ENCODE results near the gene CAPZA1.

Gene CAPZA1

GRCh38 chr1:112719706-112720105, 100.1 kb downstream of the CAPZA1 start:
- TF ChIP-seq CTCF (IDR thresholded peaks at IDR 0.05; ENCODE audit: unreplicated experiment in 3 of 3), result no peak
- no peaks in the 10 kb centered on the region for H3K36me3 Mint-ChIP-seq (ENCODE audit: low read depth)
- H3K4me1 Mint-ChIP-seq, result peaks cover 44% of the 10 kb centered on the region
- no peaks in the 10 kb centered on the region for H3K9me3 Mint-ChIP-seq
- H3K4me3 Mint-ChIP-seq, result no peak overlapping the region
- H3K27me3 Mint-ChIP-seq (ENCODE audit: low read depth), result peaks cover 28% of the 10 kb centered on the region
- peak overlapping the region in 1 of 3 experiments; percentile 43 for H3K27ac Mint-ChIP-seq

GRCh38 chr1:112720800-112721199, 101.2 kb downstream of the CAPZA1 start:
- no peaks in the 10 kb centered on the region for H3K36me3 Mint-ChIP-seq (ENCODE audit: low read depth)
- H3K27me3 Mint-ChIP-seq (ENCODE audit: low read depth), result peaks cover 28% of the 10 kb centered on the region
- TF ChIP-seq CTCF (IDR thresholded peaks at IDR 0.05; ENCODE audit: unreplicated experiment in 3 of 3), result no peak
- no peak overlapping the region for H3K4me3 Mint-ChIP-seq
- no peak overlapping the region for H3K27ac Mint-ChIP-seq
- H3K4me1 Mint-ChIP-seq, result peaks cover 42% of the 10 kb centered on the region
- H3K9me3 Mint-ChIP-seq, result no peaks in the 10 kb centered on the region
